ENCODE measurements around the gene PHLDB1. TPM values are rescaled to one million over a fixed set of nuclear protein-coding genes. Genes with fewer than 3 reads are reported as not detected.
A peak's percentile ranks its signal among the peaks of the same experiment; 100 is the strongest.

The PHLDB1 gene
- total RNA-seq, 4 donors from 2014 or later: 48.7 to 117 (median 77.3) TPM

DNA sequence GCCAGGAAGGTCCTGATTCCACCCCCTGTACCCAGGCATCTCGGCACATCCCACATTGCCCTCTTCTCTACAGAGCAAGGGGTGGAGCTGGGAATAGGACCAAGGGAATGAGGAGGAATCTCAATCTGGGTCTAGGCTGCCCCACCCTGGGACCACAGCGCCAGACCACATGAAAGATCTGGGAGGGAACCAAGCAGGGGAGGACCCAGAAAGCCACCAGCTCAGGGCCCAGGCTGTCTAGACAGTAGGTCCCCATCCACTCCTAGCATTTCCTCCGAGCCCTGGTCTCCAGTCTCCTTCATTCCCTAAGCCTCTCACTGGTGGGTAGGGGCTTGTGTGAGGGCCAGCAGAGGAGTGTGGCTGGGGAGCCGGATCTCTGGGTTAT is 11.6 kb downstream of the PHLDB1 start:
- Histone ChIP-seq H3K4me1 (peaks cover 71% of the 10 kb centered on the region), H3K27ac (peak overlapping the region; percentile 84), H3K27me3 (no peaks in the 10 kb centered on the region), H3K36me3 (peaks cover 20% of the 10 kb centered on the region), H3K9me3 (no peaks in the 10 kb centered on the region), H3K4me3 (no peak overlapping the region)
- WGBS: 8% methylated on average over 4 of the region's 4 CpGs
- DNase-seq (ENCODE audit: low spot score in 2 of 2): peak in 1 of 2 donors; percentile 85
- no peak for TF ChIP-seq CTCF (IDR thresholded peaks at IDR 0.05)
- no peak for TF ChIP-seq EP300 (IDR thresholded peaks at IDR 0.05)
- TF ChIP-seq POLR2AphosphoS5 (IDR thresholded peaks at IDR 0.05): no peak
- no peak for TF ChIP-seq POLR2A (IDR thresholded peaks at IDR 0.05)

GRCh38 chr11:118619444-118620197 is 12.2 kb downstream of the PHLDB1 start:
- peaks cover 72% of the 10 kb centered on the region for H3K4me1 ChIP-seq
- no peaks in the 10 kb centered on the region for H3K27me3 ChIP-seq
- TF ChIP-seq EP300 (IDR thresholded peaks at IDR 0.05) (no peak), CTCF (IDR thresholded peaks at IDR 0.05) (no peak), POLR2A (IDR thresholded peaks at IDR 0.05) (no peak), POLR2AphosphoS5 (IDR thresholded peaks at IDR 0.05) (no peak)
- no peak overlapping the region for H3K4me3 ChIP-seq
- DNase-seq (ENCODE audit: low spot score in 2 of 2): no peak
- H3K9me3 ChIP-seq: no peaks in the 10 kb centered on the region
- H3K27ac ChIP-seq: peak overlapping the region; percentile 84
- H3K36me3 ChIP-seq: peaks cover 15% of the 10 kb centered on the region
- 22% methylated on average over 6 of the region's 6 CpGs for WGBS

DNA sequence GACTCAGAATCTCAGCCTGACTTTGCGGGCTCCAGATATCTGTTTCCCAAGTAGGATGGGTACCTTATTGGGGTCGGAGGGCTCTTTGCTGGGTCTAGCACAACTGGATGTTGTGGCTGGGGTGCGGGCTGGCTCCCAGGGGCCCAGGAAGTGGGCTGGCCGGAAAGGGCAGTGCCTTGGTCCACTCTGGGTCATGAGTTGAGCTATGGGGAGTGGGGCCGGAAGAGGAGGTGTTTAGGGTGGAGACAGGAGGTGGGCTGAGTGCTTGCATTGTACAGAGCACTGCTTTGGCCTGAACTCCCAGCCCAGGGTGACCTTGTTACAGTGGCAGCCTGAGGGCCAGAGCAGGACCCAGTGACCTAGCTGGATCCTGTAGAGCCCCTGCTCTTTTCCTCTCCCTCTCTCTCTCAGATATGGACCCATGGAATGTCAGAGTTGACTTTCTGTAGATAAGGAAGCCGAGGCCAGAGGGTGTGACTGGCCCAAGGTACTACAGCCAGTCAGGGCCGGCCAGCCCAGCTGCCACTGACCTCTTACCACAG is 13.2 kb downstream of the PHLDB1 start:
- Histone ChIP-seq H3K27me3 (no peaks in the 10 kb centered on the region), H3K4me1 (peaks cover 81% of the 10 kb centered on the region), H3K9me3 (no peaks in the 10 kb centered on the region), H3K36me3 (peaks cover 12% of the 10 kb centered on the region), H3K4me3 (peak overlapping the region; percentile 57), H3K27ac (peak overlapping the region; percentile 84)
- DNase-seq (ENCODE audit: low spot score in 2 of 2): no peak
- TF ChIP-seq POLR2A (IDR thresholded peaks at IDR 0.05) (no peak), POLR2AphosphoS5 (IDR thresholded peaks at IDR 0.05) (no peak), EP300 (IDR thresholded peaks at IDR 0.05) (no peak)
- WGBS: 61% methylated on average over 7 of the region's 7 CpGs

- Histone ChIP-seq H3K4me1 (peaks cover 87% of the 10 kb centered on the region), H3K27me3 (no peaks in the 10 kb centered on the region), H3K27ac (peak overlapping the region; percentile 84), H3K4me3 (peak overlapping the region; percentile 57), H3K36me3 (peaks cover 11% of the 10 kb centered on the region), H3K9me3 (no peaks in the 10 kb centered on the region)
- TF ChIP-seq EP300 (IDR thresholded peaks at IDR 0.05) (no peak), POLR2AphosphoS5 (IDR thresholded peaks at IDR 0.05) (no peak), POLR2A (IDR thresholded peaks at IDR 0.05) (no peak), CTCF (IDR thresholded peaks at IDR 0.05) (no peak)
- DNase-seq (ENCODE audit: low spot score in 2 of 2): peak; percentile 91 to 92
- WGBS: 3% methylated on average over 34 of the region's 38 CpGs
These were observed 13.8 kb downstream of the PHLDB1 start for GRCh38 chr11:118621071-118621783.

DNA sequence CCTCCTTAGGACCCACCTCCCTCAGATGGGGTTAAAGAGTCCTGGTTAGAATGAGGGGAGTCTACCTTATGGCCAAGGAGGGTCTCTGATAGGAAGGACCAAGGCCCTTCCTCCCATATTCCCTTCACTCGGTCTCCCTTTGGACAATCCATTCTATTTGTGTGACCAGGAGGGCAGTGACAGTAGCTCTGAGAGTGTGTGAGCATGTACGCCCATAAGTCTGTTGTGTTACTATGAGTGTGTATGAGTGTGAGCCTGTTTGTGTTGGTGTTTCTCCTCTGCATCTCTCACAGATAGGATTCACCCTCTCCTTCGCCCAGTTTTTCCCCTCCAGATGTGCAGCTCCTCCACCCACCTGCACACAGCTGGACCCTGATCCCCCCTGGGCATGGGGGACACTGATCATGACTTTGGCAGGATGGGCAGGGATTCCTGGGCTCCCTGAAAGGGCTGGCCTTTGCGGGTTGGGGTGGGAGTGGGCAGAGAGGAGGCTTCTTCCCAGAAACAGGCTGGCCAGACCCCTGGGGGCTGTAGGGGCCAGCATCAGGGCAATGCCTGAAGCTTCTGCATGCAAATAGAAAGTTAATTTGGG is 14.5 kb downstream of the PHLDB1 start:
- TF ChIP-seq EP300 (IDR thresholded peaks at IDR 0.05) (no peak), POLR2A (IDR thresholded peaks at IDR 0.05) (no peak), CTCF (IDR thresholded peaks at IDR 0.05) (no peak)
- no peak for DNase-seq (ENCODE audit: low spot score in 2 of 2)
- Histone ChIP-seq H3K9me3 (no peaks in the 10 kb centered on the region), H3K27ac (peak overlapping the region; percentile 84), H3K36me3 (peaks cover 14% of the 10 kb centered on the region), H3K4me1 (peaks cover 84% of the 10 kb centered on the region), H3K27me3 (no peaks in the 10 kb centered on the region), H3K4me3 (peak overlapping the region; percentile 57)
- 49% methylated on average over 3 of the region's 4 CpGs for WGBS
